Activated CD8-positive, alpha-beta memory T cell treated with anti-CD3 and anti-CD28 coated beads, Interleukin-2, amount 50 U/mL, for 1 hour (primary cell): Measurements from ENCODE around the gene ADAMTS2.

Experiments
- DNase-seq: peaks from one replicate; pipeline ENCODE4 v3.0.0-alpha.2; 2020; ENCODE audit errors: extremely low read depth

Gene ADAMTS2

DNA sequence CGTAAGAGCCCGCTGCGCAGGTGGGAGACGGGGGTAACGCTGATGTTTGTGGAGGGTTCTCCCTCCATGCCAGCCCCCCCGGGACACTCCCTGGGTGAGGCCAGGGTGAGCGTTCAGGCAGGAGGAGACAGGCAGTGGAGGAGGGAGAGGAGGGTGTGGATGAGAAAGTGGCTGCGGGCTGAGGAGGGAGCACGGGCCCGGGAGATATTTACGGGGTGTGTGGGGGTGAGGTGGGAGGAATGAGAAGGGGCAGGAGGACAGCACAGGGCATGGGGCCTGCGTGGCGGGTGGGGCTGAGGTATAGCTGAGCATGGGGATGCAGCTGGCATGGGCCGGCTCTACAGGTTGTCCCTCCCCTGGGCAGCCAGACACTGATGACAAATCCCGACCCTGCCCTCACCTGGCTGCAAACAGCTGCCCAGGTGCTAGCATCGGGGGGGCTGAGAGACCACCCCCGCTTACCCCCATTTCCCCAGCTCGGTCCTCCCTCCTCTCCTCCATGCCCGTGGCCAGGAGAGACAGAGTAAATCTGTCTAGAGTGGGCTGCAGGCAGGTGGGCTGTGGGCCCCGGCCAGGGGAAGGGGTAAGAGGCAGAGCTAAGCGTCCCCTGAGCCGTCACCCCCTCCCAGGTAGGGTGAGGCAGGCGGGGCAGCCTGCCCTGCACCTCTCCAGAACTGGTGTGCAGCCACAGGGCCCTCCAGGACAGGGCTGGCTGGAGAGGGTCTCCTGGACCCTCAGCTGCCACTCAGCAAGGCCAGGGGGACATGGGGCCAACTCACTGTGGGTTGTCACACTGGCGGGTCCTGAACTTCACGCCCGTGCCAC is 205.9 kb downstream of the ADAMTS2 start:
- no peak for DNase-seq

DNA sequence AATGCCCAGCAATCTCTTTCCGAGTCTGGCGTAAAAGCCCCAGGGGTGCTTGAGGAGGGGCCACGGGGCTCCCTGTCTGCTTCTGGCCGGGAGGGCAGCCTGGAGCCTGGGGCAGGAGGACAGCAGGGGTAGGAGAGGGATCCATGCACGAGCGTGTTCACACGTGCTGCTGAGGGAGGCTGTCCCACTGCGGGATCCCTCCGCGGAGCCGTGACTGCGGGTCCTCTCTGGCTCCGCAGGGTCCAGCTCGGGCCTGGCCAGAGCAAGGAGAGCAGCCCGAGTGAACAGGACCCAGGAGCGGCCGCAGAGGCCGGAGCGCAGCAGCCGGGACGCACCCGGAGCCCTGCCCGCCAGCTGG is 206.7 kb downstream of the ADAMTS2 start:
- no peak for DNase-seq

DNA sequence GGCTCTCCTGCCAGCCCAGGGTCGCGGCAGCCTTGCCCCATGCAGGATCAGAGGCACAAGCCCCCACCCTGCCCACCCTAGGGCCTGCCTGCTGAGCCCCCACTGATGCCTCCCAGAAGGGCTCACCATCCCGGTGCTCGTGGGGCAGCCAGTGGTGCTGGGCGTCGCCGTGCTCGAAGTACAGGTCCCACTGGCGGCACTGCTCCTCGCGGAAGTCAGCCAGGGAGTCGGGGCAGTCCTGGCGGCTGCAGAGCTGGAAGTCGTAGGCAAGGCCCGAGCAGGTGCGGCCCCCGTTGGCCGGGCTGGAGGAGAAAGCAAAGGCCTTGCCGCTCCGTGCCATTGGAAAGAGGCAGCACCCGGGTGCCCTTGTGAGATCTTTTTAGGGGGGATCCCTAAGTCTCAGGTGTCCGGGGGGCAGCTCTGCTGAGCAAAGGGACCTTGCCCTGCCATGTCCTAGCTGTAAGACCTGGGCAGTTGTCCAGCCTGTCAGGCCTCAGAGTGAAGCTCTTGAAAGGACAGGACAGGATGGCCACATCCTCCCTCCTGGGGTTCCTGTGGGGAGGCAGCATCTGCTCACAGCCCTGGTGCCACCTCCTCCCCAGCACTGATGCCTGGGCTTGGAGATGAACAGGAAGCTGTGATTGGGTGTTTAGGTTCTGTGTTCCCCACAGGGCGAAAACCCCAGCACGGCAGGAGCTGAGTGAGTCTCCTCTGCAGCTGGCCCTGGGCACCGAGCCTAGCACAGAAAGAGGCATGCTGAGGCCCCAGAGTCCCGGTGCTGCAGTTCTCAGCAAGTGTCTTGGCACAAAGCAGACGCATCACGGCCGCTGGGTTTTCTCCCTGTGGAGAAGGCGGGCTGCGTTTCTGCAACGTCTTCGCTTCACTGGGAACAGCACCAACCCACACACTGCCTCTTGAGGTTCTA is 207.4 kb downstream of the ADAMTS2 start:
- DNase-seq: no peak

DNA sequence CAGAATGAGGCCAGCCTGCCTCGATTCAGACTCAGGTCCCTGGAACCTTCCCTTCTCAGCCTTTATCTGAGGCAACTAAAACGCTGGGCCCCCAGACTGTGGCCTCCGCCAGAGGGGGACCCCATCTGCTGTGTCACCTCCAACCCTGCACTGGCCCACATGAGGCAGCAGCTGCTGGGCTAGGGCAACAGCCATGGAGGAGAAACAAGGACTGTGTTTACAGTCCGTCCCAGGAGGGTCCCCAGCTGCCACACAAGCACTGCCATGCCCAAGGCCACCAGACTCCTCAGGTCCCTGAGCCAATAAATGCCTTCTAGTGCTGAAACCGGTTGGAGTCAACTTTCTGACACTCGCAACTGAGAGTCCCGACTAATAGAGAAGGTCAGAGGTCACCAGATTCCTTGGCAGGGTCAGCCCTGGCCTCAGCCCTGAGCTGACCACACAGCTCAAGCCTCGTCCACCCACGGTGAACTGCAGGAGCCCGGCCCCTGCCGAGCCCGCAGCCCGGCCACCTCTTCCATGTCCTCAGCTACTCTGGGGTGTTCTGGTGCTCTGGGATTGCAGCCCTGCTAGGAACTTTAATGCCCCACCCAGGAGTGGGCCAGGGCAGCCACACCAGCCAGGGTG is 208.1 kb downstream of the ADAMTS2 start:
- DNase-seq: no peak

DNA sequence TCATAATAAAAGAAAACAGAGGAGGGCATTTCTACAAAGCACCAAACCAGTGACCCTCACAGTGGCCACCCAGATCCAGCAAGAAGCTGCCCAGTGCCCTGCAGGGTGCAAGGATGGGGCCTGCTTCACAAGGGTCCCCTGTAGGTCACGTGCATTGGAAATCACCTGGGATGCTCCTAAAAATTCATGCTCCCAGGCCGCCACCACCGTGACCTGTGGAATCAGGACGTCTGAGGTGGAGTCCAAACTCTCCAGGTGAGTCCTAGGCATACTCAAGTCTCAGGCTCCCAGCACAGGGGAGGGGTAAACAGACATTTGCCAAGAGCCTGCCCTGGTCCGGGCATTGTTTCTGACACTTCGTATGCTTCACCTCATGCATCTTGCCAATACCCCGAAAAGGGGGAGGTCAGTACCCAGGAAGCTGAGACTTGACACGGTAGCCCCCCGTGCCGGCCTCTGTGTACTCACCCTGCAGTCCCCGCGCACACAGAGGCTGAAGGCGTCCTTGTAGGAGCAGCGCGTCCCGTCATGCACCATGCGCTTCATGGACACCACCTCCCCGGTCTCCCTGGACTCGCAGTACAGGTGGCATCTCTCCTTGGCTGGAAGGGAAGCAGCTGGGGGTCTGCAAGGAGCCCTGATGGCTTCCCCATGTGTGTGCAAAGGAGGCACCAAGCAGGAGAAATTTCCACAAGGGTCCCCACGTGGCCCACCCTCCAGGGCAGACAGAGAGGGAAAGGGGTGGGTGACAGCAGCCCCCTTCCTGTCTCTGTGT is 209.6 kb downstream of the ADAMTS2 start:
- DNase-seq: no peak

DNA sequence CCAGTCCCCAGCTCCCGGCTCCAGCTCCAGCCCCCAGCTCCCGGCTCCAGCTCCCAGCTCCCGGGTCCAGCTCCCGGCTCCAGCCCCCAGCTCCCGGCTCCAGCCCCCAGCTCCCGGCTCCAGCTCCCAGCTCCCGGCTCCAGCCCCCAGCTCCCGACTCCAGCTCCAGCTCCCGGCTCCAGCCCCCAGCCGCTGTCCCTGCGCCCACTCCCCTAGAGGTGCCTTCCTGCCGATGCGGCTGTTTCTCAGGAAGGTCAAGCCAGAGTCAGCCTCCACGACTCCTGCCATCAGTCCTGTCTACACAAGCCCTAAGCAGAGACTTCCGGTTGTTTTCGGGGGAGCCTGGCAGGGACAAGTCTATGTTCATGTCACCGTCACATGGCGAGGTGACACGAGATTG is 210.3 kb downstream of the ADAMTS2 start:
- no peak for DNase-seq

DNA sequence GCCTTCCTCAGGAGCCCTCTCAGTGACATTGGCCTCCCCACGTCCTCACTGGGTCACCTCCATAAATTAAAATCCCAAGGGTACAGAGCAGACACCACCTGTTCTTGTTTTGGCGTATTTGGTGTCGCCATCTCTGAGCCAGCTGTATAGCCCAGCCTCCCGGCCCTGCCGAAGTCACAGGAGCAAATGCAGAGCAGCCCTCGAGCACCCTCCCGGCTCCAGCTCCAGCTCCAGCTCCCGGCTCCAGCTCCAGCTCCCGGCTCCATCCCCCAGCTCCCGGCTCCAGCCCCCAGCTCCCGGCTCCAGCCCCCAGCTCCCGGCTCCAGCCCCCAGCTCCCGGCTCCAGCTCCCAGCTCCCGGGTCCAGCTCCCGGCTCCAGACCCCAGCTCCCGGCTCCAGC is 210.8 kb downstream of the ADAMTS2 start:
- DNase-seq: no peak

DNA sequence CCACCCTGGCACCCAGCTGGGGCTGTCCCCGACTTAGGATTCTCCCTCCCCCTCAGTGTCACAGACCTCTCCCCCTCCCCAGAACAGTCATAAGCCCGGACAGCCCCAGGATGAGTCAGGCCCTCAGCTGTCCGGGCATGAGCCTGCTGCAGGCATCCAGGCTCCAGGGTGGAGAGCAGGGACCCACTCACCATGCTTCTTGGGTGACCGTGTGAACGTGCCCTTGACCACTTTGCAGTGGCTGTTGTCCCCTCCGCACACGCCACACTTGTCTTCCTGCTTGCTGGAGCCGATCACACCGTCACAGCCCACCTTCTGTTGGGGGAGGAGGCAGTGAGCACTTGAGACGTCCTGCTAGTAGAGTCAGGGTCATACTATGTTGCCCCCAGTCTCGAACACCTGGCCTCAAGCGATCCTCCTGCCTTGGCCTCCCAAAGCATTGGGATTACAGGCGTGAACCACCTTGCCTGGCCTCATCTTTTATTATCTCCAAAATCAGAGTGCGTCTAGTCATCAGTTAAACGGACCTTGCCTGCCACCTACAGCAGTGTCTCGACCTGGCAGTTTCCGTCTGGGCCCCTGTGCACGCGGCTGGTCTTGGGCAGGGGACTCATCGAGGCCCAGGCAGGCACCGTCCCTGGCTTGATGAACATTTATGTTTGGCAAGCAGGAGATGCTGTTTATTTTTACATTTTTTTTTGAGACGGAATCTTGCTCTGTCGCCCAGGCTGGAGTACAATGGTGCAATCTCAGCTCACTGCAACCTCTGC is 212.5 kb downstream of the ADAMTS2 start:
- no peak for DNase-seq

DNA sequence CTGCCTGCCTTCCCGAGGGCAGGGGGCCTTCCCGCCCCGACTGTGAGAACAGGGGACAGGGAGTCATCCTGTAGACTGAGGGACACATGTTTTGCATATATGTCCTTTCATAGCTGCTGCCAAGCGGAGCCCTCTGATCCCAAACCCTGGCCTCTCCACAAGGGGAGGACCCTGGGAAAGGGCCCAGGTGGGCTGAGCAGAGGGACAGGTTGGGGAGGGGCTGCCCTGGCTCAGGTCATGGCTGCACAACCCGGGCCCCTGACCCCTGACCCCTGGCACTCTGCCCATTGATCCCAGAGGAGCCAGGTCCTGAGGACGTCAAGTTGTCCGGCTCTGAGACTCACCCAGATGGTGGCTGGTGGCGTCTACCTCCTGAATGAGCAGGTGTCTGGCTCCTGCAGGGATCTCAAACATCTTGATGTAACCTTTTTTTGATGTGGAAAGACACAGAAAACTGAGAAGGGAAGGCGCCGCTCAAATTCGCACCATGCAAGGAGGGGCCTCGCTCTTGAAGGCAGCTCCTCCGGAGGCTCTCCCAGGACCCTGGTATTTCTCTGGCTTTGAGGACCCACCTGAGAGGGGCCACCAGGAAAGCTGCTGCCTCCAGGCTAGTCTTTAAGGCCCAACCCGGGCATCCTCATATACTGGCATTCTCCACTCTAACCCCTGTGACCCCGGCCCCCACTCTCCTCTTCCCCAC is 213.2 kb downstream of the ADAMTS2 start:
- DNase-seq: no peak

DNA sequence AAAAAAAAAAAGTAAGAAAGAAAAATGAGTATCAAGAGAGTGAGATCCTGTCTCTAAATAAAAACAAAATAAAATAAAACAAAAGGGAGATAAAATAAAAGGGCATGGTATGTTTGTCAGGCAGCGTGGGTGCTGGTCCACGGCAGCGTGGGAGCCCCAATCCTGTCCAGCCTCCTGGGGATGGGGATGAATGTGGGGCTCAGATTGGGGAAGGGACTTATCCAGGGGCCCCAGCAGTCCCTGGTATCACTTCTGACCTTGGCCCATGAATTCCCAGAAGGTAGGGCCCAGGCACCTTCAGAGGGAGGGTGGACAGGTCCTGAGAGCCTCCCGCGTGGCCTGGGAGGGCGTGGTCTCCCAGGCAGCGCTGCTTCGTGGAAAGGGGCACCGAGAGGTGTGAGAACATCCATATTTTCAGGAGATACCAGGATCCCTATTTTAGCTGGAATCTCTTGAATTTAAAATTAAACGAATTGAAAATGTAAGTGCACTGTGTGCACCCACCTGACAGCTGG is 213.9 kb downstream of the ADAMTS2 start:
- no peak for DNase-seq

DNA sequence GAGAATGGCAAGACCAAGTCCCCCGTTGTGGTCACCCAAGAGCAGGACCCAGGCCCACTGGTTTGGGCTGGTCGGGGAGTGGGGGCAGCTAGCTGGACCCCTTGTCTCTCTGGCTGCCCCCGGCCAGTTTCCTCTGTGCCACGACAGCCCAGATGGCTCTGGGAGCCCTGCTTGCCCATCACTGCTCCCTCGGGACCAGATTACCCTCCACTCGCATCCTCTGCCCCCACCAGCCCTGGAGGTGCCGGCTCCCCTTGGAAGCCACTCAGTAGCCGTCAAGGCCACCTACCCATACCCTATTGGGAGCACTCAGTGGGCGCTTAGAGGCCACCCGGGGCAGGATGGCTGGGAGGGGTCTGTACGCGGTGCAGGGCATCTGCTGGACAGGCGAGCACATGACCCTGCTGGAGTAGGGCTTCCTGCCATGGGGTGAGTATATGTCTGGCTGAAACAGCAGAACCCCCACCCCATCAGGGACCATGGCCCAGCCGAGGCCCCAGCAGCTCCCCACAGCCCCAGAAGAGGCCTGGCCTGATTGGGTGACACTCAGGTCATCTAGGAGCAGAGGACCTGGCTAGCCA is 215.1 kb downstream of the ADAMTS2 start:
- no peak for DNase-seq

DNA sequence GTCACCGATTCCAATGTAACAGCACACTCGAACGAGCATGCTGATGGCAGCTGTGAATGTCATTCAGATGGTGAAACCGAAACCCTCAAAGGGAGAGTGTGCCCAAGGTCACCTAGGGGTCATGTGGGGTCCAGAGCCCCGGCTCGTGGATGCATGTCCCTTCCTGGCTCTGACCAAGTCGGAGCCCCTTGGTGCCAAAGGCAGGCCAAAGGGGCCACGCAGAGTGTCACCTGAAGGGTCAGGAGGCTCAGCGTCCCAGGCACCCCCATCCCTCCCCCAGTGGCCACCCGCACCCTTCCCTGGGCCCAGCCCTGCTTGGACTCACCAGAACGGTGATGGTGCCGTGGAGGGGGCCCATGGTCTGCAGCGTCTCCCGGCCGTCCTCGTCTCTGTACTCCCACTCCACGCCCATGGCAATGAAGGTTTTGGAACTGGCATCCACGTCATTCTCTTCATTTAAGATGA is 215.6 kb downstream of the ADAMTS2 start:
- no peak for DNase-seq

DNA sequence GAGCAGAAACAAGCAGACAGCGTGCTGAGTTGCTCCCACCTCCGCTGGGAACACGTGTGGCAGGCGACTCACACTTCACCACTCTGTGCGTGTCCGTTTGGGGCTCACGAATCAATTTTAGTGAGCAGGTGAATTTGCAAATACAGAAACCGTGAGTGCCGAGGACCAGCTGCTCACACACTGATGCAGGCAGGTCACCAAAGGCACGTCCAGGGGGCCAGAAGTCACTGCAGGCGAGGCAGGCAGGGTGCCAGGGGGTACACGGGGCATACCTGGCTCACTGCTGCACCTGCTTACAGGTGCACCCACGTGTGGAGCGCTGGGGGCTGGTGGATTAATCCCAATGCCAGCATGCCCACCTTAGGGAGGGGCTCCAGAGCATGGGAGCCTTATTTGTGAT is 216.3 kb downstream of the ADAMTS2 start:
- no peak for DNase-seq

DNA sequence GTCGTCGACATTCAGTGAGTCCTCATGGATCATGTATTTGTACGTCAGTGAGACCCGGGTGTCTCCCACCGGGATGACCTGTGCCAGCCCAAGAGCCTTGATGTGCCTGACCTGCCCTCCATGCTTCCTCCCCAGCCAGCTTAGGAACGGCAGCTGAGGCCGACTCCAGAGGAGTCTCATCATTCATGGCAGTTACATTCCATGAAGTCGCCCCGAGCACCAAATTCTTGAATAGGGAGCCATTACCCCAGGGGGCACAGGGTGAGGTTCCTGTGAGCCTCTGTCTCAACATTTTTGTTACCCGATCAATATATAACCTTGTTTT is 217.3 kb downstream of the ADAMTS2 start:
- no peak for DNase-seq

DNA sequence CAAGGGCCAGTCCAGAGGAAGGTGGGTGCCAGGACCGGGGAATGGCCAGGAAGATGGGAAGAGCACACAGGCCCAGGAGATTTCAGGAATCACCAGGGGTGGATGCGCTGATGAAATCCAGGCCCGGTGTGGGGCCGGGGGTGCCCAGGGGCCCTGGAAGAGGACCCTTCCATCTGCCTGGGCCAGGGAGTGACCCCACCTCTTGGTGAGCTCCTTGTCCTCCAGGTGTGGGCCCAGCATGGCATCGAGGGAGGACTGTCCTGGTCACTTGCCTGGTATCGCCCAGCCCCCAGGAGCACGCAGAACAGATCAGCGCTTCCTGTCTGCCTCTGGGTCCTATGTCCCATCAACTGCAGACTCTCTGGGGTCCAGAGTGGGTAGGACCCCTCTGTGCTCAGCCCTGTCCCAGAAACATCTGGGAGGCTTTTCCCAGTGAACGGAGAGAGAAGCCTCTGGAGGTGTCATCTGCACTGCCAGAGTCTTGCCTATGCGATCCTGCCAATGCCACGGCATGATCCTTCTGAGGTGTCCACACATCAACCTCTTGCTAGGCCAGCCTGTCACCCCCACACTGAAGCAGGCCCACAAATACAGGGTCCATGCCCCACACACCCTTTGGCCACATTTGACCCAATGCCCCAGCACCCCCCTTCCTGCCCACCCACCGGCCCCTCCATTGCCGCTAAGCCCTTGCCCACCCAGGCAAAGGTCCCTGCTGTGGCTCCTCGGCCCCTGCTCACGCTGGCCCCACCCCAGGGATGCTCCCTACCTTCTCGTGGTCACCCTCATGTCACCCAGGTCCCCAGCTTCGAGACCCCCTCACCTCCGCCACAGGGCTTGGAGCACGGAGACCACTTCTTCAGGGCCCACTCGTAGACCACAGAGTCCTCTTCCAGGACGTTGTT is 217.9 kb downstream of the ADAMTS2 start:
- no peak for DNase-seq

DNA sequence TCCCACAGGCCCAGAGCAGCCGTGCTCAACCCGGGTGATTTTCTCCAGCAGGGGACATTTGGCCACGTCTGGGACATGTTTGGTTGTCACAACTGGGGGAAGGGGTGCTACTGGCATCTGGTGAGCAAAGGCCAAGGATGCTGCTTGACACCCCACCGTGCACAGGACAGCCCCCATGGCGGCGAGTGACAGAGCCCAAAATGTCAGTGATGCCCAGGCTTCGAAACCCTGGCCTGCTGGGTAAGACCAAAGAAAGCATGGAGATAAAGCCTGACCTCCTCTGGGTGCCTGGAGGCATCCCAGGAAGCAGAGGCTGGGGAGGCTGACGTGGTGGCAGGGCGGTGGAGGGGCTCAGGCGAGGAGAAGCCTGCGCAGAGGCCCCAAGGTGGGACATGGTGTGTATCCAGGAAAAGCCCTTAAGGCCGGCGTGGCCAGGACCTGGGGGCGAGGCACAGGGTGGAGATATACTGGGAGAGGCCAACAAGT is 218.7 kb downstream of the ADAMTS2 start:
- DNase-seq: no peak

DNA sequence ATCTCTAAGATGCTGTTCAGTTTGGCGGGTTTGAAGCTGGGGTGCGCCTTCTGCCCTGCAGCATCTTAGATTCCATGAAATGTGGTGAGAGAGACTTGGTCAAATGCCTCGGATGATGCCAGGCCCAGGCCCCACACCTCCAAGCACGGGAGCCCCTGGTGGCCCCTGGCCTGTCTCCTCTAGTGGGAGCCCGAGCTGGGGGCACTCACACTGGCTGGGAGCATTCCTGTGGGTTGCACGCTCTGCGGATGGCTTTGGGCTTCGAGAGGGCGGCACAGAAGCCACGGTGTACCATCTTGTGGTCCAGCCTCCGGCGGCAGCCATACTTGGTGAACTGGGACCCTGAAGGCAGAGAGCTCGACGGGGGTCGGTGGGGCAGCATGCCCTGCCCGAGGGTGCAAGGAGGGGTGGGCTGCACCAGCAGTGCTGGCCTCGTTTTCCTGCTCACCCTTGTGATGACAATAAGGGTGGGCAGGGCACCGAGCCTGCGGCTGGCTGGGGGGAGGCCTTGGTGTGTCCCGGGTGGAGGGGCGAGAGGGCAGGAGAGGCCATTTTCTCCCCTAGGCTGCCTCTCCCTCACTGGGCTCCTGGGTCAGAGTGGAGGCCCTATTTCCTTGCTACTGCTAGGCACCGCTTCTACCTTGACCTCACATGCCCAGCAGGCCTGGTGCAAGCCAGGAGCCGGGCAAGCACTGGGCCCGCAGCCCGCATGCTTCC is 219.3 kb downstream of the ADAMTS2 start:
- DNase-seq: no peak
